HFF-Myc (cell line): ENCODE results near the gene FMNL2.

ENCODE experiments used
- DNase-seq: peaks from one replicate; pipeline ENCODE4 v3.0.0-alpha.2; 2011; ENCODE audit warnings: low read depth; ENCODE audit errors: extremely low read depth
- H3K4me3 ChIP-seq: replicated peaks from 2 replicates; pipeline ENCODE4 v1.5.1; 2011; ENCODE audit warnings: low read depth, mild to moderate bottlenecking, control low read depth, low read length
- CTCF ChIP-seq: IDR thresholded peaks from 2 replicates; pipeline ENCODE4 v1.5.1; 2012; ENCODE audit warnings: mild to moderate bottlenecking, low read depth, low read length, control low read depth; ENCODE audit errors: missing control alignments

FMNL2 gene

GRCh38 chr2:152328013-152328412, 7.0 kb upstream of the FMNL2 start:
- DNase-seq: no peak
- H3K4me3 ChIP-seq: no peak overlapping the region
- TF ChIP-seq CTCF: no peak

GRCh38 chr2:152330235-152330866, 4.6 kb upstream of the FMNL2 start:
- TF ChIP-seq CTCF: no peak
- DNase-seq: no peak
- H3K4me3 ChIP-seq: no peak overlapping the region

- no peak for TF ChIP-seq CTCF
- no peak for DNase-seq
- peak overlapping the region; percentile 78 for H3K4me3 ChIP-seq
Observed at GRCh38 chr2:152334701-152335015, 316 bp upstream of the FMNL2 start.

GRCh38 chr2:152335726-152336118, 748 bp downstream of the FMNL2 start:
- TF ChIP-seq CTCF: no peak
- DNase-seq: no peak
- peak overlapping the region; percentile 78 for H3K4me3 ChIP-seq

GRCh38 chr2:152336119-152336853, 1.3 kb downstream of the FMNL2 start:
- peak overlapping the region; percentile 78 for H3K4me3 ChIP-seq
- no peak for DNase-seq

GRCh38 chr2:152336854-152337510, 2.0 kb downstream of the FMNL2 start:
- H3K4me3 ChIP-seq: peak overlapping the region; percentile 78
- no peak for DNase-seq
- no peak for TF ChIP-seq CTCF

More at GRCh38 chr2:152336119-152336853, 1.3 kb downstream of the FMNL2 start:
- no peak for TF ChIP-seq CTCF
